ENCODE measurements around the gene IGSF21. TPM values are rescaled to one million over a fixed set of nuclear protein-coding genes. Genes with fewer than 3 reads are reported as not detected.
A peak's percentile ranks its signal among the peaks of the same experiment; 100 is the strongest.

The IGSF21 gene
- total and polyA plus RNA-seq, 2 experiments from 2014 or later = not detected

DNA sequence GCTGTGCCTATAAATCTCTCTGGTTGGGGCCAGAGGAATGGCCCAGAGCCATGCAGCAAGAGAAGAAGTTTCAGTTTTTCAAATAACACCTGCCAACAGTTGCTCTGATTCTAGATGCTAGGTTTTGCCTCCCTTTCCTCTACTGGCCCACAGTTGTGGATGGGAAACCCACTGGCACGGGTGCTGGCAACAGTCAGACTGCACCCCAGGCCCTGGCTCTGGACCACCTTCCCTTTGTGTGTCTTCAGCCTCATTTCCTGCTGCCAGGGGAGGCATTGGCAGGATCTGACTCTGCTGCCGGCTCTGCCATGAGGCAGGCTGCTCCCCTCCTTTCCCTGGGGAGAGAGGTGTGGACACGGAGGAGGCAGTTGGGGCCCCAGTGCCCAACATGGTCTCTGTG, 142.0 kb downstream of the IGSF21 start:
- no peak for TF ChIP-seq EZH2phosphoT487 (IDR thresholded peaks at IDR 0.05; ENCODE audit: low read depth, severe bottlenecking, unreplicated experiment)
- TF ChIP-seq EZH2 (IDR thresholded peaks at IDR 0.05; ENCODE audit: borderline replicate concordance) = no peak
- TF ChIP-seq, protein P1, sequence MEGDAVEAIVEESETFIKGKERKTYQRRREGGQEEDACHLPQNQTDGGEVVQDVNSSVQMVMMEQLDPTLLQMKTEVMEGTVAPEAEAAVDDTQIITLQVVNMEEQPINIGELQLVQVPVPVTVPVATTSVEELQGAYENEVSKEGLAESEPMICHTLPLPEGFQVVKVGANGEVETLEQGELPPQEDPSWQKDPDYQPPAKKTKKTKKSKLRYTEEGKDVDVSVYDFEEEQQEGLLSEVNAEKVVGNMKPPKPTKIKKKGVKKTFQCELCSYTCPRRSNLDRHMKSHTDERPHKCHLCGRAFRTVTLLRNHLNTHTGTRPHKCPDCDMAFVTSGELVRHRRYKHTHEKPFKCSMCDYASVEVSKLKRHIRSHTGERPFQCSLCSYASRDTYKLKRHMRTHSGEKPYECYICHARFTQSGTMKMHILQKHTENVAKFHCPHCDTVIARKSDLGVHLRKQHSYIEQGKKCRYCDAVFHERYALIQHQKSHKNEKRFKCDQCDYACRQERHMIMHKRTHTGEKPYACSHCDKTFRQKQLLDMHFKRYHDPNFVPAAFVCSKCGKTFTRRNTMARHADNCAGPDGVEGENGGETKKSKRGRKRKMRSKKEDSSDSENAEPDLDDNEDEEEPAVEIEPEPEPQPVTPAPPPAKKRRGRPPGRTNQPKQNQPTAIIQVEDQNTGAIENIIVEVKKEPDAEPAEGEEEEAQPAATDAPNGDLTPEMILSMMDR (IDR thresholded peaks at IDR 0.05; ENCODE audit: poor library complexity) = no peak
- H3K79me2 ChIP-seq = no peaks in the 10 kb centered on the region
- WGBS (ENCODE audit: low lambda C conversion rate, missing lambda C conversion rate) = 87% methylated on average over 3 of the region's 3 CpGs
- H3K4me1 ChIP-seq (ENCODE audit: insufficient read depth) = no peaks in the 10 kb centered on the region
- no peaks in the 10 kb centered on the region for H4K20me1 ChIP-seq (ENCODE audit: insufficient read depth, poor library complexity, severe bottlenecking)
- DNase-seq (ENCODE audit: low spot score) = no peak
- H3K27me3 ChIP-seq = peaks cover 6% of the 10 kb centered on the region
- H3K9me3 ChIP-seq (ENCODE audit: low read depth) = no peaks in the 10 kb centered on the region
- H3K4me3 ChIP-seq = no peak overlapping the region
- H3K27ac ChIP-seq = no peak overlapping the region
- no peaks in the 10 kb centered on the region for H3K36me3 ChIP-seq (replicated peaks; ENCODE audit: insufficient read depth, low read depth)
- no peak overlapping the region for H3K4me2 ChIP-seq
- H2AFZ ChIP-seq = no peak overlapping the region
- H3K9me2 ChIP-seq (replicated peaks; ENCODE audit: insufficient read depth) = no peaks in the 10 kb centered on the region

DNA sequence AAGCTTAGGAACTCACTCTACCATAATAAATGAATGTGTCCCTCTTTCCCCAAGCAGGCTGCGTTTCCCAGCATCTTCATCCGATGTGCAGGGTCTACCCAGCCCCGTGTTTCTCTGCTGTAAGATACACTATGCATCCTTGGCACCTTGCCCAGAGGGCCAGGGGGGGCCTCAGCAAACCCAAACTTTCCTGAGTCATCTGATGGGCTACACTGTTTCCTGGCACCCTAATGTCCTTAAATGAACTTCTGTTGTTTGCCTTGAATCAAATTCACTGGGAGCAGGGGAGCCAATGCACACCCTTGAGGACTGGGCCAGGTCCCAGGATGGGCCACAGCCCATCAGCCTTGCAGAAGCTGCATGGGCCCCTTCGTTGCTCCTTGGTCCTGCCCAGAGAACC, 145.5 kb downstream of the IGSF21 start:
- Histone ChIP-seq H3K4me1 (ENCODE audit: insufficient read depth) (no peaks in the 10 kb centered on the region), H3K9me2 (replicated peaks; ENCODE audit: insufficient read depth) (no peaks in the 10 kb centered on the region), H3K27ac (no peak overlapping the region), H2AFZ (no peak overlapping the region), H3K4me3 (no peak overlapping the region), H3K27me3 (peaks cover under 1% of the 10 kb centered on the region), H3K79me2 (no peaks in the 10 kb centered on the region), H4K20me1 (ENCODE audit: insufficient read depth, poor library complexity, severe bottlenecking) (no peaks in the 10 kb centered on the region), H3K36me3 (replicated peaks; ENCODE audit: insufficient read depth, low read depth) (no peaks in the 10 kb centered on the region), H3K9me3 (ENCODE audit: low read depth) (no peaks in the 10 kb centered on the region), H3K4me2 (no peak overlapping the region)
- 81% methylated on average over 4 of the region's 4 CpGs for WGBS (ENCODE audit: low lambda C conversion rate, missing lambda C conversion rate)
- TF ChIP-seq EZH2phosphoT487 (IDR thresholded peaks at IDR 0.05; ENCODE audit: low read depth, severe bottlenecking, unreplicated experiment) = no peak
- TF ChIP-seq, protein P1 (IDR thresholded peaks at IDR 0.05; ENCODE audit: poor library complexity) = no peak
- TF ChIP-seq EZH2 (IDR thresholded peaks at IDR 0.05; ENCODE audit: borderline replicate concordance) = no peak
- no peak for DNase-seq (ENCODE audit: low spot score)

DNA sequence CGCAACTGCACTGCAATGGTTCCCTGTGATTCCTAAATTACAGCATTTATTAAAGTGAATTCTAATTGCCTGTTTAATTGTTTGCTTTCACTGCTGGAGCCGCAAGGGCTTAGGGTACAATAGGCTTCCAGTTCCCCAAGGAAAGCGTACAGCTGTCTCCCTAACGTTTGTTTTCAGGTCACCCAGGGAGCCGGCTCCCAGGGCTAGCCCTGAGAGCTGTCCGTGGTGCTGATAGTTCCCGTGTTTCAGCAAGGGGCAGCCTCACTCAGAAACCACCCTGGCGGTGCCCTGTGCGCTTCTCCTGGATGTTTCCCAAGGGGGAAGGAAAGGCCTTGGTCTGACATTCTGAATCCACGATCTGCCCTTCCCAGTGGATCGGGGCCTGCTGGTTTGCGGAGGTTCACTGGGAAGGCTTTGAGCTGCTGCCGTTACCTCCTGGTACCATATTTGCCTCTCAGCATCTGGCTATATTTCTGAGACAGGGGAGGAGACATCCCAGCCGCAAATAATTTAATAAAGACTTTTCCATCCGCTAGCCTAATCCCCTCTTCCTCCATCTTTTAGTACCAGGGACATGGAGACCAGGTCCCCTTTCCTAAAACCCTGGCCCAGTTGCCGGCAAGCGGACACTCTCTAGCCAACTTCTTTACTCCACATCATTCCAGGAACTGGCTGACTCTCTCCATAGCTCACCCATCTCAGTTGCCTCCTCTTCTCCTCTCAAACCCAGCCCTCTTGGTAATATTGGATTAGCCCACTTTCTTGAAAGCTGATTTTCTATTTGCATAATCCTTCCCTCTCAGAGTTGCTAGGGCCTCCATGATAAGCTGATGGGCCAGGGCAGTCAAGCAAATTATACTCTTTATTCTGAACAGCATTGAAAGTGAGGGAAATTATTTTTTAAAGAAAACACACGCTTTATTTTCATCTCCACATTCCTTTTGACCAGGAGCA, 149.0 kb downstream of the IGSF21 start:
- no peaks in the 10 kb centered on the region for H3K4me1 ChIP-seq (ENCODE audit: insufficient read depth)
- H3K9me2 ChIP-seq (replicated peaks; ENCODE audit: insufficient read depth) = no peaks in the 10 kb centered on the region
- H4K20me1 ChIP-seq (ENCODE audit: insufficient read depth, poor library complexity, severe bottlenecking) = no peaks in the 10 kb centered on the region
- no peaks in the 10 kb centered on the region for H3K36me3 ChIP-seq (replicated peaks; ENCODE audit: insufficient read depth, low read depth)
- no peaks in the 10 kb centered on the region for H3K9me3 ChIP-seq (ENCODE audit: low read depth)
- no peak overlapping the region for H2AFZ ChIP-seq
- WGBS (ENCODE audit: low lambda C conversion rate, missing lambda C conversion rate) = 34% methylated on average over 18 of the region's 18 CpGs
- DNase-seq (ENCODE audit: low spot score) = peak; percentile 88
- no peak overlapping the region for H3K27ac ChIP-seq
- H3K79me2 ChIP-seq = no peaks in the 10 kb centered on the region
- TF ChIP-seq, protein P1 (IDR thresholded peaks at IDR 0.05; ENCODE audit: poor library complexity) = no peak
- TF ChIP-seq EZH2phosphoT487 (IDR thresholded peaks at IDR 0.05; ENCODE audit: low read depth, severe bottlenecking, unreplicated experiment) (no peak), EZH2 (IDR thresholded peaks at IDR 0.05; ENCODE audit: borderline replicate concordance) (no peak)
- H3K27me3 ChIP-seq = no peaks in the 10 kb centered on the region
- H3K4me3 ChIP-seq = no peak overlapping the region
- H3K4me2 ChIP-seq = no peak overlapping the region
